CD4-positive, alpha-beta T cell treated with Interleukin-17A for 4 hours (primary cell): Measurements from ENCODE around the gene TMPRSS9.
"Not testable (repeated sequence)": the region's sequence is repeated elsewhere in the genome, so short reads cannot be mapped to it uniquely, and the experiment has no call there.

ENCODE experiments used
- DNase-seq: peaks from one replicate; pipeline ENCODE4 v3.0.0-alpha.2; 2020; ENCODE audit warnings: mixed read lengths

TMPRSS9 gene

DNA sequence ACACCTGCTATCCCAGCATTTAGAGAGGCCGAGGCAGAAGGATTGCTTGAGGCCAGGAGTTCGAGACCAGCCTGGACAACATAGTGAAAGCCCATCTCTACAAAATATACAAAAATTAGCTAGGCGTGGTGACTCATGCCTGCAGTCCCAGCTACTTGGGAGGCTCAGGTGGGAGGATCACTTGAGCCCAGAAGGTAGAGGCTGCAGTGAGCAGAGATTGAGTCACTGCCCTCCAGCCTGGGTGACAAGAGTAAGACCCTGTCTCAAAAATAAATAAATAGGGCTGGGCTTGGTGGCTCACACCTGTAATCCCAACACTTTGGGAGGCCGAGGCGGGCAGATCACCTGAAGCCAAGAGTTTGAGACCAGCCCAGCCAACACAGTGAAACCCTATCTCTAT lies 103.6 kb downstream of the TMPRSS9 start:
- DNase-seq: not testable (repeated sequence)

DNA sequence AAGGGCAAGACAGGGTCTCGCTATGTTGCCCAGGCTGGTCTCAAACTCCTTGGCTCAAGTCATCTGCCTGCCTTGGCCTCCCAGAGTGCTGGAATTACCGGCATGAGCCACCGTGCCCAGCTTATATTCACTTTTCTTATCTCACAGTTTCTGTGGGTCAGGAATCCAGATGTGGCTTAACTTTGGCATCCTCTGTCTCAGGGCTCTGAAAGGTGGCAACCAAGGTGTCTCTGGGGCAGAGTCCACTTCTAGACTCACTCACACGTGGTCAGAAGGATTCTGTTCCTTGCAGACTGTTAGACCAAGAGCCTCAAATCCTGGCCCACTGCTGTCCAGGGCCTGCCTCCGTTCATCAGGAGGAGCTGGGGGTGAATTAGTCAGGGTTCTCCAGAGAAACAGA lies 104.3 kb downstream of the TMPRSS9 start:
- no peak for DNase-seq

DNA sequence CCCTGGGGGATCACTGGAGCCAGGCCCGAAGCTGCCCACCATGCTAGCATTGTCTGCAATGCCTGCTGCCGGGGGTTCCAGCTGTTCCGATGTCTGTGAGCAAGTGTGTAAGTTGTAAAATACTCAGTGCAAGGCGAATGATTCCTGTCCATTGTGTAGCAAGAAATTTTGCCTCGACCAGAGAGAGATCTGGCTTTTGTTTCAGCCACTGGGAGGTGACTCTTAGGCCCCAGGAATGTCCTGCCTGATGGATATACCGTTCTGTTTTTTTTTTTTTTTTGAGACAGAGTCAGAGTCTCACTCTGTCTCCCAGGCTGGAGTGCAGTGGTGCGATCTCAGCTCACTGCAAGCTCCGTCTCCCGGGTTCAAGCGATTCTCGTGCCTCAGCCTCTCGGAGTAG lies 108.5 kb downstream of the TMPRSS9 start:
- no peak for DNase-seq

DNA sequence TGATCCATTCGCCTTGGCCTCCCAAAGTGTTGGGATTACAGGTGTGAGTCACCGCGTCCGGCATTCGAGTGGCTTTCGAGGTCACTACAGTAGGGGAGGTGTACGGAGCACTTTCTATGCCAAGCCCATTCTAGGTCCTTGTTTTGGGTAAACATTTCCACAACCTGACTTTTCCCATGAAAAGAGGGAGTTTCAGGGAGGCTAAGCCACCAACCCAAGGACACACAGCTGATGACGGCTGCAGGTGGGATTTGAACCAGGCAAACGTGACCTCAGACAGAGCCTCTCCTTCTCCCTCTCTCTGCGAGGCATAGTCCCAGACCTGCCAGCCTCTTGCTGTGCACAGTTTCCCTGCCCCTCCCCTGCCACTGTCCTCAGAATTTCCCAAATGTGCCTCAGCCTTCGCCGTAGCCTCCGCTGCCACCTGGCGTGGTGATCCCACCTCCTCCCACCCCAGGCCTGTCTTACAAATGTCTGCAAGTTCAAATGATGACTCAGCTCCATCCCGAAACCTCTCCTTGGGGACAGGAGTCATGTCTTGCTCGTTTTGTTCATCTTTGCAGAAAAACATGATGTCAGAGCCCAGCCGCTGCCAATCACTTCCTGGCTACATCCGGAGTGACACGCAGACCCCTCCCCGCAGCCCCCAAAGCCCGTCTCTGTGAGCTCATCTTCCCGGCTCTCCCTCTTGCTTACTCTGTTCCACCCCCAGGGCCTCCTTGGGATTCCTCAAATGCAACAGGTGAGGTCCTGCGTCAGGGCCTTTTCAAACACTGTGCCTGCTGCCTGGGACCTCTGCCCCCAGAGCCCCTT lies 109.2 kb downstream of the TMPRSS9 start:
- DNase-seq: peak; percentile 25

GRCh38 chr19:2469915-2470200 lies 109.8 kb downstream of the TMPRSS9 start:
- not testable (repeated sequence) for DNase-seq

DNA sequence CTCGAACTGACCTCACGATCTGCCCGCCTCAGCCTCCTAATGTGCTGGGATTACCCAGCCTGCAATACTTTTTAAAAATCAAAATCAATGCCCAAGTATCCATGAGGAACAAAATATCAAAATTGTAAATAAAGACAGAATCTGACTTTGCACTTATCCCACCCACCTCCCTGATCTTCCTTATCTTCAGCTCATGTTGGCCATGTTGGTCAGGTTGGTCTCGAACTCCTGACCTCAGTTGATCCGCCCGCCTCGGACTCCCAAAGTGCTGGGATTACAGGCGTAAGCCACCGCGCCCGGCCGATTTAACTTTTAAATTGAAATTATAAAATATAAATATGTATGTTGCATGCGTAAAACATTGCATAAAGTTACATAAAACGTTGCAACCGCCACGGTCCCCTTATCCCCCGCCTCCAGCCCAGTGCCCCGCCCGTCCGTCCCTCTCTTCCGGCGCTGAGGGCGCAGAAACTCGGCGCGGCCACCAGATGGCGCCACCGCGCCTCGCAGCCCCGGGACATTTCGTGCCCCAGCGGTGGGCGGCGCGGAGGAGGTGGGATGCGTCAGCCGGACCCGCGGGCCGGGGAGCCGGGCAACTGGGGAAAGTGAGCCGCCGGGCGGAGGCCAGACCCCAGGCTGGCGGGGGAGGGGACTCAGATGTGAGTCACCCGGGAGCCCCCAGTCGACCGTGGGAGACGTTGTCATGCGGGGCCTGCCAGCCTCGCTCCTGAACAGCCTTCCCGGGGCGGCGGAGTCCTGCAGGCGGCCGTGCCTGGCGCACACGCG lies 114.4 kb downstream of the TMPRSS9 start:
- peak; percentile 88 for DNase-seq

- DNase-seq: peak; percentile 67
Measured at GRCh38 chr19:2475018-2475701, 115.1 kb downstream of the TMPRSS9 start.
